Muscle of leg (tissue), 11 donors: ENCODE results near the gene RBAK. TPM values are rescaled to one million over a fixed set of nuclear protein-coding genes. Genes with fewer than 3 reads are reported as not detected.
"Not testable (repeated sequence)": the region's sequence is repeated elsewhere in the genome, so short reads cannot be mapped to it uniquely, and the experiment has no call there.

Experiments used
- DNase-seq: peaks from one replicate; pipeline ENCODE4 v3.0.0; 2013
- H3K27ac ChIP-seq: one replicate; pipeline ENCODE4 v1.5.1; 2013; ENCODE audit warnings: mild to moderate bottlenecking, low read length, control low read depth
- H3K27me3 ChIP-seq: one replicate; pipeline ENCODE4 v1.6.1; 2013; ENCODE audit warnings: low read length; ENCODE audit not compliant: control insufficient read depth, insufficient read depth
- H3K36me3 ChIP-seq: one replicate; pipeline ENCODE4 v1.6.1; 2013; ENCODE audit warnings: low read length; ENCODE audit not compliant: control insufficient read depth, insufficient read depth
- H3K4me1 ChIP-seq: one replicate; pipeline ENCODE4 v1.6.1; 2013; ENCODE audit warnings: low read length; ENCODE audit not compliant: control insufficient read depth, insufficient read depth
- H3K4me3 ChIP-seq: one replicate; pipeline ENCODE4 v1.5.1; 2013; ENCODE audit warnings: low read length, control low read depth
- H3K9me3 ChIP-seq: replicated peaks from 2 replicates; pipeline ENCODE4 v1.6.1; 2013; ENCODE audit warnings: low read depth, low read length; ENCODE audit not compliant: control insufficient read depth
- WGBS: methylation state at CpG from one replicate; pipeline ENCODE4 v1.1.5; 2013; ENCODE audit warnings: missing lambda C conversion rate; ENCODE audit not compliant: insufficient coverage; 5-methylcytosine and 5-hydroxymethylcytosine counted together
- polyA plus RNA-seq, 8 donors: library from polyadenylated mRNA; unstranded; fragments of 120-200 nt; gene quantifications; one replicate each; pipeline versions ENCODE4 v1.2.1 to v1.2.3, GENCODE V29; 2013; ENCODE audit warnings: inconsistent platforms in 1 of 8, low replicate concordance in 1 of 8; ENCODE audit not compliant: insufficient read length in 8 of 8, insufficient read depth in 1 of 8
- total RNA-seq: library from RNA; stranded (reverse); fragments of 120-200 nt; gene quantifications from one replicate; pipeline ENCODE4 v1.2.4, GENCODE V29; 2013

RBAK gene
- total and polyA plus RNA-seq, 9 donors, result 6.7 to 12.6 (median 10.6) TPM

GRCh38 chr7:5046397-5046732 lies 705 bp downstream of the RBAK start:
- H3K4me1 ChIP-seq, H3K9me3 ChIP-seq, H3K27me3 ChIP-seq: not testable (repeated sequence)
- WGBS, result 0% methylated on average over 7 of the region's 20 CpGs
- H3K36me3 ChIP-seq, result peaks cover 15% of the 10 kb centered on the region
- peak overlapping the region; percentile 86 for H3K4me3 ChIP-seq
- DNase-seq, result peak; percentile 6
- H3K27ac ChIP-seq, result peak overlapping the region; percentile 74

GRCh38 chr7:5047127-5047526 lies 1.5 kb downstream of the RBAK start:
- not testable (repeated sequence) for H3K4me3 ChIP-seq, H3K27ac ChIP-seq, H3K4me1 ChIP-seq, H3K27me3 ChIP-seq, DNase-seq, H3K9me3 ChIP-seq
- peaks cover 15% of the 10 kb centered on the region for H3K36me3 ChIP-seq
- WGBS, result no CpG with 5 or more reads among the region's 2 CpGs

- Histone ChIP-seq H3K9me3 (peaks cover 18% of the 10 kb centered on the region), H3K27ac (no peak overlapping the region), H3K4me1 (no peaks in the 10 kb centered on the region), H3K36me3 (peaks cover 26% of the 10 kb centered on the region), H3K27me3 (no peaks in the 10 kb centered on the region), H3K4me3 (no peak overlapping the region)
- DNase-seq, result no peak
- no CpG with 5 or more reads among the region's 2 CpGs for WGBS
Measured at GRCh38 chr7:5050676-5051075, 5.0 kb downstream of the RBAK start.

- H3K9me3 ChIP-seq, result peaks cover 21% of the 10 kb centered on the region
- not testable (repeated sequence) for H3K27me3 ChIP-seq, DNase-seq, H3K27ac ChIP-seq, H3K4me3 ChIP-seq, H3K4me1 ChIP-seq
- peaks cover 29% of the 10 kb centered on the region for H3K36me3 ChIP-seq
Measured at GRCh38 chr7:5051731-5052130, 6.1 kb downstream of the RBAK start.

- DNase-seq, result no peak
- no peak overlapping the region for H3K27ac ChIP-seq
- no peak overlapping the region for H3K4me3 ChIP-seq
- peaks cover 22% of the 10 kb centered on the region for H3K9me3 ChIP-seq
- H3K27me3 ChIP-seq, result no peaks in the 10 kb centered on the region
- no CpG with 5 or more reads among the region's 1 CpG for whole genome bisulfite sequencing
- H3K4me1 ChIP-seq, result no peaks in the 10 kb centered on the region
- H3K36me3 ChIP-seq, result peaks cover 41% of the 10 kb centered on the region
Measured at GRCh38 chr7:5053175-5053574, 7.5 kb downstream of the RBAK start.

- no CpG with 5 or more reads among the region's 2 CpGs for WGBS
Measured at GRCh38 chr7:5063698-5064097, 18.0 kb downstream of the RBAK start.

GRCh38 chr7:5064391-5065106 lies 18.9 kb downstream of the RBAK start:
- Histone ChIP-seq H3K27ac (no peak overlapping the region), H3K36me3 (peaks cover 42% of the 10 kb centered on the region), H3K9me3 (peaks cover 79% of the 10 kb centered on the region), H3K27me3 (no peaks in the 10 kb centered on the region), H3K4me3 (no peak overlapping the region), H3K4me1 (no peaks in the 10 kb centered on the region)
- no peak for DNase-seq
- WGBS, result no CpG with 5 or more reads among the region's 12 CpGs

More at GRCh38 chr7:5063698-5064097, 18.0 kb downstream of the RBAK start:
- Histone ChIP-seq H3K27ac (no peak overlapping the region), H3K9me3 (peaks cover 79% of the 10 kb centered on the region), H3K4me1 (no peaks in the 10 kb centered on the region), H3K4me3 (no peak overlapping the region), H3K36me3 (peaks cover 49% of the 10 kb centered on the region), H3K27me3 (no peaks in the 10 kb centered on the region)
- DNase-seq, result no peak

GRCh38 chr7:5065107-5065407 lies 19.4 kb downstream of the RBAK start:
- peaks cover 42% of the 10 kb centered on the region for H3K36me3 ChIP-seq
- no CpG with 5 or more reads among the region's 5 CpGs for WGBS

GRCh38 chr7:5068521-5068920 lies 22.9 kb downstream of the RBAK start:
- WGBS, result no CpG with 5 or more reads among the region's 4 CpGs
- peaks cover 14% of the 10 kb centered on the region for H3K27me3 ChIP-seq
- no peak overlapping the region for H3K4me3 ChIP-seq
- H3K9me3 ChIP-seq, result peaks cover 61% of the 10 kb centered on the region
- DNase-seq, result no peak
- H3K27ac ChIP-seq, result no peak overlapping the region
- H3K36me3 ChIP-seq, result peaks cover 15% of the 10 kb centered on the region
- no peaks in the 10 kb centered on the region for H3K4me1 ChIP-seq

More at GRCh38 chr7:5065107-5065407, 19.4 kb downstream of the RBAK start:
- no peaks in the 10 kb centered on the region for H3K27me3 ChIP-seq
- DNase-seq, result no peak
- H3K4me3 ChIP-seq, result no peak overlapping the region
- H3K27ac ChIP-seq, result no peak overlapping the region
- H3K4me1 ChIP-seq, result no peaks in the 10 kb centered on the region
- H3K9me3 ChIP-seq, result peaks cover 79% of the 10 kb centered on the region

- no peak for DNase-seq
- H3K9me3 ChIP-seq, result peaks cover 44% of the 10 kb centered on the region
- no peak overlapping the region for H3K27ac ChIP-seq
- peaks cover 17% of the 10 kb centered on the region for H3K27me3 ChIP-seq
- no peaks in the 10 kb centered on the region for H3K4me1 ChIP-seq
- no peak overlapping the region for H3K4me3 ChIP-seq
- 90% methylated on average over 3 of the region's 4 CpGs for WGBS
- H3K36me3 ChIP-seq, result peaks cover under 1% of the 10 kb centered on the region
Measured at GRCh38 chr7:5070206-5070605, 24.5 kb downstream of the RBAK start.

GRCh38 chr7:5075187-5075586 lies 29.5 kb downstream of the RBAK start:
- not testable (repeated sequence) for H3K36me3 ChIP-seq, H3K9me3 ChIP-seq, H3K27ac ChIP-seq, H3K4me1 ChIP-seq, H3K4me3 ChIP-seq, DNase-seq
- WGBS, result 88% methylated on average over 8 of the region's 11 CpGs
- peaks cover 17% of the 10 kb centered on the region for H3K27me3 ChIP-seq
